ENCODE data around the gene CCDC78.

CCDC78 gene

DNA sequence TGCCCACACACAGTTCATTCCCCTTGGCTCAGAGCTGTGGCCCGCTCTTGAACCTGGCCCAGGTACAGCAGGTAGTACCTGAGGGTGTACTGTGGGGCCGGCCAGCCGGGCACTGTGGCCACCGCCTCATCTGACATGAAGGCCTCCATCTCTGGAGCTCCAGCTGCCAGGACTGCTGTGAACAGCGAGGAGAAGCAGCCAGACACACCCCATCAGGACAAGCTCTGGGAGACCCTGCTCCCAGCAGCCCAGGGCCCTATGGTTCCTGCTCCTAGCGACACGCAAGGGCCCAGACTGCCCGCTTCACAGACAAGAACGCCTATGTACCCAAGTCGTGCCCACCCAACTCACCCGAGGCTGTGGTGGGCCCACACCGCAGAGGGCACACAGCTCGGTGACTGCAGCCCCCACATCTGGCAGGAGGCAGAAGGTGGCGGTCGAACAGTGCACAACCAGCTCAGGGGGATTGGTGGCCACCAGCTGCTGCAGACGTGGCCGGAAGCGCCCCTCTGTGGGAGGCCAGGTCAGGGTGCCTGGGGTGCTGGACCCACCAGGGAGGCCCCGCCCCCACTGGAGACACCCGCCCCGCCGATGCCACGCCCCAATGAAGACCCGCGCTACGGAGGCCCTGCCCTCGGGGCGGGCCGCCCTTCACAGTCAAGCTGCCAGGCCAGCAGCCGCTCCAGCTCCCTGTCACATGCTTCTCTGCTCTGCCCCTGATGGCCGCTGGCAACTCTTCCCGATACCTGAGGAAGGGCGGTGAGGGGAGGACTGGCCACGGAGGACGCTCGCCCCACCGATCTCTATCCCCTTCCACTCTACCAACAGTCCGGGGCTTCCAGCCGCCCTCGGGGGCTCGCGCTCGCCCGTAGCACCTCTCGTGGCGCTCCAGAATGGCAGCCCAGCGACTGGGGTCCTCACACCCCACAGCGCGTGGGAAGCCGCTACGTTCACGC lies 47.1 kb downstream of the CCDC78 start:
- ATAC-seq (peak; percentile 8), DNase-seq (peak; percentile 58 to 64)
- peaks cover 51% of the 10 kb centered on the region for H3K4me1 Mint-ChIP-seq
- H3K27ac Mint-ChIP-seq = peak overlapping the region in 1 of 2 donors; percentile 75
- peak overlapping the region; percentile 86 to 90 for H3K4me3 Mint-ChIP-seq
- H3K27me3 Mint-ChIP-seq = peaks cover 19% of the 10 kb centered on the region
- H3K9me3 Mint-ChIP-seq = no peaks in the 10 kb centered on the region

DNA sequence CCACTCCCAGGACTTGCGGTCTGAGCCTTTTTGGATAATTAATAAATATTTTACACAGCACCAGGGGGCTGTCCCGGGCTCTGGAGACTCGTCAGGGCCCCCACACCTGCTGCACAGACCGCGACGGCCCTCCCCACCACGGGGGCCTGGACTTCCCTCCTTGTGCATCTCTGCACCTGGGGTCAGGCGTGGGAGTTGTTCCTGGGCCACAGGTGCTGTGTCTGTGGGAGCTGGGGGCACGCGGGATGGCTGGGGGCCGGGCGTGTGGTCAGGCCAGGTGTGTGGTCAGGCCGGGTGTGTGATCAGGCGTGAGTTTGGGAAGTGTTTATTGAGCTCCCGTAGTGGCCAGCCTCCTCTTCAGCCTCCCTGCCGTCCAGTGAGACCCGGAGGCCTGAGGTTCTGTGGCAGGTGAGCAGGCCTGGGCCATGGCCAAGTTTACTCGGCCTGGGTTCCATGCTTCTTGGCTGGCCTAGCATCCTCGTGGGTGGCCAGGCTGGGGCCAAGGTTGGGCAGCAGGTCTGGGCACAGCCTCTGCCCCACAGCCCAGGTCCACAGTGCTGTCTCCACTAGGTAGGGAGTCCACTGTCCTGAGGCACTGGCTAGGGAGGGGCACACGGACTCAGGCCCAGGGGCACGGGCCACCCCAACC lies 47.9 kb downstream of the CCDC78 start:
- Mint-ChIP-seq H3K4me1 (peaks cover 45% of the 10 kb centered on the region), H3K27me3 (peaks cover 19% of the 10 kb centered on the region), H3K27ac (peak overlapping the region in 1 of 2 donors; percentile 95), H3K9me3 (no peaks in the 10 kb centered on the region), H3K4me3 (no peak overlapping the region)
- DNase-seq = no peak
- ATAC-seq = no peak

DNA sequence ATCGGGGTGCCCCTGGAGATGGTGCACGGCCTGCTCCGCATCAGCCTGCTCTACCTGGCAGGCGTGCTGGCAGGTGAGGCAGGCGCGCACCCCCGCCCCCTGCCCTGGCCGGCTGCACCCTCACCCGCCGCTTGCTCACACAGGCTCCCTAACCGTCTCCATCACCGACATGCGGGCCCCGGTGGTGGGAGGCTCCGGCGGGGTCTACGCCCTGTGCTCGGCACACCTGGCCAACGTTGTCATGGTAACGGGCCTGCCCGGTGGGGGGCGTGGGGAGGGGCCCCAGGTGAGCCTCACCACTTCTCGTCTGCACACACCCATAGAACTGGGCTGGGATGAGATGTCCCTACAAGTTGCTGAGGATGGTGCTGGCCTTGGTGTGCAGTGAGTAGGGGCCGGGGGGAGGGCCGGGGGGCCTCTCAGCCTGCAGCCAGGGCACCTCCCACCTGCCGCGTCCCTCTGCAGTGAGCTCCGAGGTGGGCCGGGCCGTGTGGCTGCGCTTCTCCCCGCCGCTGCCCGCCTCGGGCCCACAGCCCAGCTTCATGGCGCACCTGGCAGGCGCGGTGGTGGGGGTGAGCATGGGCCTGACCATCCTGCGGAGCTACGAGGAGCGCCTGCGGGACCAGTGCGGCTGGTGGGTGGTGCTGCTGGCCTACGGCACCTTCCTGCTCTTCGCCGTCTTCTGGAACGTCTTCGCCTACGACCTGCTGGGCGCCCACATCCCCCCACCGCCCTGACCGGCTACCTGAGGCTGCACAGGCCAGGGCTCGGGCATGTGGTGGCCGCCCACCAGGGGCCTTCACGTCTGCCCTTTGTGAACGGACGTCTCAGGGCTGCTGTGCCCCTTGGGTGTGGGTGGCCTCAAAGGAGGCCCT lies 48.7 kb downstream of the CCDC78 start:
- Mint-ChIP-seq H3K27ac (peak overlapping the region in 1 of 2 donors; percentile 95), H3K27me3 (peaks cover 19% of the 10 kb centered on the region), H3K9me3 (no peaks in the 10 kb centered on the region), H3K4me1 (peaks cover 37% of the 10 kb centered on the region), H3K4me3 (peak overlapping the region in 1 of 2 donors; percentile 37)
- ATAC-seq (no peak), DNase-seq (no peak)

DNA sequence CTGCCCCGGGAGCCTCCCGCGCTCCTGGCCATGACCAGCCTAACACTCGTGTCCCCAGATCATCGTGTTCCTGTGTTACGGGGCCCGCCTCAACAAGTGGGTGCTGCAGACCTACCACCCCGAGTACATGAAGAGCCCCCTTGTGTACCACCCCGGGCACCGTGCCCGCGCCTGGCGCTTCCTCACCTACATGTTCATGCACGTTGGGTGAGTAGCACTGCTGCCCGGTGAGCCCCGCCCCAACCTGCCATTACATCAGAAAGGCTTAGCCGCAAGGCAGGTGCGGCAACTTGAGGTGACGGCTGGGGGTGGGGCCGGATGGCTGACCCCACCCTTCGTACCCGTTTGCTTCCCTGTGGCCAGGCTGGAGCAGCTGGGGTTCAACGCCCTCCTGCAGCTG lies 49.3 kb downstream of the CCDC78 start:
- DNase-seq = no peak
- ATAC-seq = no peak
- H3K27ac Mint-ChIP-seq = peak overlapping the region in 1 of 2 donors; percentile 12
- peaks cover 19% of the 10 kb centered on the region for H3K27me3 Mint-ChIP-seq
- no peak overlapping the region for H3K4me3 Mint-ChIP-seq
- no peaks in the 10 kb centered on the region for H3K9me3 Mint-ChIP-seq
- H3K4me1 Mint-ChIP-seq = peaks cover 31% of the 10 kb centered on the region

DNA sequence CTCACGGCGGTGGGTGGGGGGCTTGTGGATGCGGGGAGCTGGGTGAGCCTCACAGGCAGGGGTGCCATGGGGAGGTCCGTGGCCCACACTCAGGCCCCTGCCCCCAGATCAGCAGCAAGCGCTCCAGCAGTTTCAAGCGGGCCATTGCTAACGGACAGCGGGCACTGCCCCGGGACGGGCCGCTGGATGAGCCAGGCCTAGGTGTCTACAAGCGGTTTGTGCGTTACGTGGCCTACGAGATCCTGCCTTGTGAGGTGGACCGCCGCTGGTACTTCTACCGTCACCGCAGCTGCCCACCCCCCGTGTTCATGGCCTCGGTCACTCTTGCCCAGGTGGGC lies 49.7 kb downstream of the CCDC78 start:
- DNase-seq (no peak), ATAC-seq (no peak)
- Mint-ChIP-seq H3K27me3 (peaks cover 19% of the 10 kb centered on the region), H3K4me1 (peaks cover 27% of the 10 kb centered on the region), H3K4me3 (no peak overlapping the region), H3K9me3 (no peaks in the 10 kb centered on the region), H3K27ac (no peak overlapping the region)

DNA sequence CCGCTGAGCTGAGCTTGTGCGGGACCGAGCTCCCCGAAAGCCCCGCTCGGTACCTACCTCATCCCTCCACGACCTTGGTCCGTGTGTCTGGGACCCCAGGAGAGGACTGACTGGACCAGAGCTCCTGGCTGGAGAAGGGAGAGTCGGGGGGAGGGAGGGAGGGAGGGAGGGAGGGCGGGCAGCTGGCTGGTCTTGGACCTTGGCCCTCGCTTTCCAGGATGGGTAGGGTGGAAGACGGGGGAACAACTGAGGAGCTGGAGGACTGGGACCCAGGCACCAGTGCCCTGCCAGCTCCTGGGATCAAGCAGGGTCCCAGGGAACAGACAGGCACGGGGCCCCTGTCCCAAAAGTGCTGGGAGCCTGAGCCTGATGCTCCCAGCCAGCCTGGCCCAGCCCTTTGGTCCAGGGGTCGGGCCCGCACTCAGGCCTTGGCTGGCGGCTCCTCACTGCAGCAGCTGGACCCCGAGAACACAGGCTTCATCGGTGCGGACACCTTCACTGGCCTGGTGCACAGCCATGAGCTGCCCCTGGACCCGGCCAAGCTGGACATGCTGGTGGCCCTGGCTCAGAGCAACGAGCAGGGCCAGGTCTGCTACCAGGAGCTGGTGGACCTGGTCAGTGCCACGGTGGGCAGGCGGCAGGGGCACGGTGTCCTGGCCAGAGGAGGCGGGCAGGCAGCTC lies 50.2 kb downstream of the CCDC78 start:
- peaks cover 19% of the 10 kb centered on the region for H3K27me3 Mint-ChIP-seq
- H3K4me1 Mint-ChIP-seq = peaks cover 22% of the 10 kb centered on the region
- peak overlapping the region in 1 of 2 donors; percentile 29 for H3K4me3 Mint-ChIP-seq
- no peak overlapping the region for H3K27ac Mint-ChIP-seq
- no peaks in the 10 kb centered on the region for H3K9me3 Mint-ChIP-seq
- ATAC-seq (no peak), DNase-seq (no peak)

DNA sequence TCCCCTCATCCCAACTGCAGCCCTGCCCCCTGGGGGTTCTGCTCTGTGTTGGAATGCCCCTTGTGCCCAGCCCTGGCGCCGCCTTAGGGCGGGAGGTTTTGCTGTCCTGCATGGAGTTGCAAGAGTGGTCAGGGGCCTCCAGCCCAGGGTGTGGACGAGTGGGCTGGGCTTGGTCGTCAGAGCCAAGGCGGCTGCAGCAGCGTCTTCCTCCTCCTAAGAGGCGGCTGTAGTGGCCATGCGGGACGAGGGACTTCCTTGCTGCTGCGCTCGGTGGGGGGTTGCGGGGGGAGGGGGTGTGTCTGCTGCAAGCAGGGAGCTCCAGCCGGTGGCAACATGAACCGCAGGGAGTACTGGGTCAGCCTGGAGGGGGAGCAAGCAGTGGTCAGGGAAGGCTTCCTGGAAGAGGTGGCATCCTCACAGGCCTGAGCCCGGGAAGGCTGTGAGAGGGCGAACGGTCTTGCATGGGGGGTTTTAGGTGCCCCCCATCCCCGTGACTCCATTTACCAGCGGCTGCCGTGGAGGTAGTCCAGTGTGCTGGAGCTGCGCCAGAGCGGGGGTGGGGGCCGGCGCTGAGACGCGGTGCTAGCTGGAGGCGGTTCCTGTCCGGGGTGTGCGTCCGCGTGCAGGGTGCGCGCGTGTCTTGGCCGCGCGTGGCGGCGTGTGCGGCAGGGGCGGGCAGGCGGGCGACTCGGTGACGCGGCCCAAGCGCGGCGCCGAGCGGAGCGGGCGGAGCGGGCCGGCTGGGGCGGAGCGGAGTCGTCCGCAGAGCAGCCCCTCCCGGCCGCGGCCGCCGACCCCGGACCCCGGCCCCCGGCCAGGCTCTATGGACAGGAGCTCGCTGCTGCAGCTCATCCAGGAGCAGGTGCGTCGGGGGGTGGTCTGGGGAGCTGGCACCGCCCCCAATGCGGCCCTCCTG lies 51.0 kb downstream of the CCDC78 start, which contains the start of gene RHBDL1:
RHBDL1 (plus strand) TSS at position 704 of the 916 bp plus-strand sequence; CDS start at position 824, 120 bp downstream.
- Mint-ChIP-seq H3K4me3 (peak within 1 kb of the TSS; percentile 15 to 61), H3K27me3 (peaks cover 19% of the 10 kb centered on the region), H3K27ac (no peak within 1 kb of the TSS), H3K9me3 (no peaks in the 10 kb centered on the region), H3K4me1 (peaks cover 20% of the 10 kb centered on the region)
- DNase-seq (no peak), ATAC-seq (no peak)

DNA sequence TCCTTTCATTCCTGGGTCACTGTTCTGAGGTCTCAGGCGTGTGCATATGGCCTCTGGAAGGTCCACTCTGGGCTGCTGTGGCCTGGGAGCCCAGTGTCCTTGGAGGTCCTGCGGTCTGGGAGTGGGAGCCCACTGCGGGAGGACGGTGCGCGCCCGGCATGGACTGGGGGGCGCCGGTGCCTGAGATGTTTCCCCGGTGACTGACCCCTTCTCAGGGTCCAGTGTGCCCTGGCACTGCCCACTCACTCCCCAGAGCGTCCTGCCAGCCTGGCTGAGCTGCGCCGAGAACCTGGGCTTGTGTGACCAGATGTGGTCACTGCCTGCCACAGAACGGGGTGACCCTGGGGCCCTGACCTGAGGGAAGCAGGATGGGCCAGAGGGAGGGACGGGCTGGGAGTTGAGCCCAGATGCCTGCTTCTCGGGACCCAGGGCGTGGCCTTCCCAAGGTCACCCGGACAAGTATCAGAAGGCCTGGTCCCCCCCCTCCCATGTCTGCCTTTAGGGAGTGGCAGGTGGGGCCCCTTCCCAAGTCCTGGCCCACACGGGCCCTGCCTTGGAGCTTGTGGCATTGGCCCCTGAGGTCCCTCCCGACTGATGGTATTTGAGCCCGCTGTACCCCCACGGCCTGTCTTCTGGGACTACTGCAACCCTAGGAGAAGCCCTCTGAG lies 51.9 kb downstream of the CCDC78 start:
- no peak overlapping the region for H3K27ac Mint-ChIP-seq
- H3K9me3 Mint-ChIP-seq = no peaks in the 10 kb centered on the region
- H3K4me1 Mint-ChIP-seq = peaks cover 25% of the 10 kb centered on the region
- no peak overlapping the region for H3K4me3 Mint-ChIP-seq
- H3K27me3 Mint-ChIP-seq = peaks cover 19% of the 10 kb centered on the region
- ATAC-seq (no peak), DNase-seq (no peak)

DNA sequence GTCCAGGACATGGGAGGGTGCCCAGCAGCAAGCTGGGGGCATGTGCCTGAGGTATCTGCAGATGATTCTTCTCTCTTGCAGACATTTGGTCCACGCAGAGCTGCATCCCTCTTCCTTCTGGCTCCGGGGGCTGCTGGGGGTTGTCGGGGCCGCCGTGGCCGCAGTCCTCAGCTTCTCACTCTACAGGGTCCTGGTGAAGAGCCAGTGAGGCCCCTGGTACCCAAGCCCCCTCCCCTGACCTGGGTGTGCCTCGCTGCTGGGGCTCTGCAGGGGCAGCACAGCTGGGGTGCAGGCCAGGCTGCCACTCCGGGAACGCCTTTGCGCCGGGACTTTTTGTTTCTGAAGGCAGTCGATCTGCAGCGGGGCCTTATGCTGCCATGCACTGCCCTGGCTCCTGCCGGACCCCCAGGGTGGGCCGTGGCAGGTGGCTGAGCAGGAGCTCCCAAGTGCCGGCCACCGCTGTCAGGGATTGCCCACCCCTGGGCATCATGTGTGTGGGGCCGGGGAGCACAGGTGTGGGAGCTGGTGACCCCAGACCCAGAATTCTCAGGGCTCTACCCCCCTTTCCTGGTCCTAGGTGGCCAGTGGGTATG lies 52.7 kb downstream of the CCDC78 start:
- H3K4me1 Mint-ChIP-seq = peaks cover 25% of the 10 kb centered on the region
- DNase-seq (no peak), ATAC-seq (no peak)
- peaks cover 19% of the 10 kb centered on the region for H3K27me3 Mint-ChIP-seq
- no peaks in the 10 kb centered on the region for H3K9me3 Mint-ChIP-seq
- H3K4me3 Mint-ChIP-seq = no peak overlapping the region
- H3K27ac Mint-ChIP-seq = no peak overlapping the region

DNA sequence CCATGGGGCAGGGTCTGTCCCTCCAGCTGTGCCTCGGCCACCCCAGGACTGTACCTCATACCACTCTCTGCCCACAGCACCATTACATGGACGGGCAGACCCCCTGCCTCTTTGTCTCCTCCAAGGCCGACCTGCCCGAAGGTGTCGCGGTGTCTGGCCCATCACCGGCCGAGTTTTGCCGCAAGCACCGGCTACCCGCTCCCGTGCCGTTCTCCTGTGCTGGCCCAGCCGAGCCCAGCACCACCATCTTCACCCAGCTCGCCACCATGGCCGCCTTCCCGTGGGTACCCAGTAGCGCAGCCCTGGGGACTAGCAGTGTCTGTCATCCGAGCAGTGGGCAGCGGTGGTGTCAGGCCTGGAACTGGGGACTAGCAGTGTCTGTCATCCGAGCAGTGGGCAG lies 53.4 kb downstream of the CCDC78 start:
- Mint-ChIP-seq H3K27me3 (peaks cover 19% of the 10 kb centered on the region), H3K9me3 (no peaks in the 10 kb centered on the region), H3K4me1 (peaks cover 26% of the 10 kb centered on the region), H3K27ac (no peak overlapping the region), H3K4me3 (no peak overlapping the region)
- ATAC-seq (no peak), DNase-seq (no peak)

Data from stimulated activated naive CD8-positive, alpha-beta T cell treated with anti-CD3 and anti-CD28 coated beads, Interleukin-15, amount 100 ng/mL, for 72 hours (primary cell).